GM19395 (cell line): ENCODE results near the gene BAHCC1.
A peak's percentile ranks its signal among the peaks of the same experiment; 100 is the strongest.

Experiments
- ATAC-seq: cut with Tn5 transposase; IDR thresholded peaks from one replicate; pipeline ENCODE4 v1.9.1; 2021; ENCODE audit warnings: mild to moderate bottlenecking, moderate library complexity; ENCODE audit not compliant: unreplicated experiment

Gene BAHCC1

DNA sequence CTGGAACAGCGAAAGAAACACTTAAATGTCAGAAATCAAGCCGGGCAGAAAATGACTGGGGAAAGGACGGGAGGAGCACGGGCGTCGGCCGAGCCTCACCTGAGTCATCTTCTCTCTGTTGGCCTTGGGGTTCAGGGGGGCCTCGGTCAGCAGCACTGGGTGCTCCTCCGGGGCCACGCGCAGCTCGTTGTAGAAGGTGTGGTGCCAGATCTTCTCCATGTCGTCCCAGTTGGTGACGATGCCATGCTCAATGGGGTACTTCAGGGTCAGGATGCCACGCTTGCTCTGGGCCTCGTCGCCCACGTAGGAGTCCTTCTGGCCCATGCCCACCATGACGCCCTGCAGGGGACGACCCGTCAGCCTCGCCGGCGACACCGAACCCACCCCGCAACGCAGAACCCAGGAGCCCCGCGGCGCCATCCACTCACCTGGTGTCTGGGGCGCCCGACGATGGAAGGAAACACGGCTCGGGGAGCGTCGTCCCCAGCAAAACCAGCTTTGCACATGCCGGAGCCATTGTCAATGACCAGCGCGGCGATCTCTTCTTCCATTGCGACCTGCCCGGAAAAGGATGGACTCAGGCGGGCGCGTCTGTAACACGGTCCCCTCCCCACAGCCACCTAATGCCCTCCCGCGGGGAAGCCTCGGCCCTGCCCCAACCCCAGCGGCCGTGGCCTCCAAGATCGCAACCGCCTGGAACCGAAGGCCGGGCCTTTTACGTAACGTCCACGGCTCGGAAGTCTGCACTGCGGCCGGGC, 116.7 kb downstream of the BAHCC1 start:
- ATAC-seq: peak; percentile 8

DNA sequence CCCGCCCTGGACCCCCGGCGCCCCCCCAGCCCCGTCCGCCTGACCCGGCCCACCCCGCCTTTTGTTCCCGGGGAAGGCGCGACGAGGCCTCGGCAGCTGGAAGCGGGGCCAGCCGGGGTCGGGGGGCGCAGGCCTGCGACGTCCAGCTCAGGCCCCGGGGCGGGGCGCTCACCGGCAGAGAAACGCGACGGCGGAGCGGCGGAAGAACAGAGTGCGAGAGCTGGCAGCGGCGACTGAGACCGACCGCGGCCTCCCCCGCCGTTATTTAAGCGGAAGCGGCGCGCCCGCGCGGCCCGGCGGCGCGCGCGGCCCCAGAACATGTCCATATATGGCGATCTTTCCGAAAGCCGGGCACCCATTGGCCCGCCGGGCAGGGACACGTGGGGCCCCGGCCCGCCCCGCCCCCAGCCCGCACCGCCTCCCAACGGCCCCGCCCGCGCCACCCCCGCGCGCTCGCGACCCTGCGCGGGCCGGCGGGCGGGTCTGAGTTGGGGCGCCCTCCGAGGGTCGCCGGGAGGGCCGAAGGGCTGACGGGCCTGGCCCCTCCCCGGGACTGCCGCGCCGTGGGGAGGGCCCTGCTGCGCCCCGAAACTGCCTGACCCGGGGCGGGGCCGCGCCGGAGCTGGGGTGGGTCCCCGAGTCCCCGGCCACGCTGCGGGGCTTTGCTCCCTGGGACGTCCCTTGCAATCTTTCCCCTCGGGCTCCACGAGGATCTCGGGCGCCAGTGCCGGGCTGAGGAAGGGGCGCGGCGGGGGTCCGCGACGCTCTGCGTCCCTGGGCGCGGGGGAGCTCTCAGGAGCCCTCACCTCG, 117.5 kb downstream of the BAHCC1 start, which contains the start of gene ACTG1:
Gene ACTG1, minus strand, starts transcription at position 238 of the 810 bp plus-strand sequence. CDS start 445 bp downstream, outside the sequence.
- ATAC-seq: peak; percentile 38

DNA sequence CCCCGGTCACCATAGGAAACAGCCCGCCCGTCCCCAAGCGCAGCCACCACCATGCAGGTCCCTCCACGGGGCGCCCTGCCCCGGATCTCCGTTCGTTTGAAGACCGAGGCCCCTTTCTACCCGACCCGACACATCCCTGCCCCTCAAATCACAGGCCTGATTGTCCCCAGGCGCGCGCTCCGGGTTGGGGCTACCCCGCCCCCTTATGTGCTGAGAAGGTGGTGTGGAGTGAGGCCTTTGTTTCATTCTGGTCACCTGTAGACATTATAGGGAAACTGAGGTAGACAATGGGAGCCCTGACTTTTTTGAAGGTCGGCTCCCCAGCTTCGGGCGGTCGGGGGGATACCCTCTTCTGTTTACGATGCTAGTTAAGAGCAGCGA, 118.1 kb downstream of the BAHCC1 start:
- ATAC-seq: no peak

GRCh38 chr17:81513753-81514488, 118.7 kb downstream of the BAHCC1 start:
- no peak for ATAC-seq

GRCh38 chr17:81514489-81514738, 119.2 kb downstream of the BAHCC1 start:
- no peak for ATAC-seq

- no peak for ATAC-seq
Measured at GRCh38 chr17:81514739-81515529, 119.7 kb downstream of the BAHCC1 start.

GRCh38 chr17:81515530-81516041, 120.3 kb downstream of the BAHCC1 start:
- no peak for ATAC-seq
